SK-N-SH (cell line): ENCODE measurements around the gene TGFB1I1. TPM values are rescaled to one million over a fixed set of nuclear protein-coding genes. Genes with fewer than 3 reads are reported as not detected.

ENCODE experiments used
- CTCF ChIA-PET: fragments of 300-600, 350-600 bp; formaldehyde crosslinking; extraction: SDS; loops from one replicate; lab custom pipeline; 2021; lab: Yijun Ruan, JAX
- POLR2A ChIA-PET: fragments of 350-600 bp; sonication (Branson Sonifier 250); formaldehyde crosslinking; extraction: SDS; loops from one replicate; lab custom pipeline; 2020; ENCODE audit warnings: antibody characterized with exemption, inconsistent platforms; lab: Yijun Ruan, JAX
- DNase-seq: peaks from one replicate; pipeline ENCODE4 v3.0.0; 2012
- H2AFZ ChIP-seq: fragments of 200-600 bp; sonication (generic); 2 replicates; pipeline ENCODE4 v1.8.1; 2016; ENCODE audit warnings: antibody characterized with exemption, mild to moderate bottlenecking, low read depth
- H3F3A ChIP-seq: fragments of 200-600 bp; sonication (generic); replicated peaks from 2 replicates; pipeline ENCODE3; 2016; ENCODE audit warnings: antibody characterized with exemption, mild to moderate bottlenecking; ENCODE audit not compliant: insufficient read depth
- H3K27ac ChIP-seq, 2 experiments: fragments of 200-500 bp in 1 of 2; fragments of 200-600 bp in 1 of 2; sonication (Bioruptor generic) in 1 of 2; sonication (generic), shearing (Covaris generic) in 1 of 2; 2 replicates each; pipeline versions ENCODE4 v1.5.1 to v1.6.1; 2014 to 2016; ENCODE audit warnings: low read depth in 2 of 2, inconsistent platforms in 1 of 2, low read length in 1 of 2, mild to moderate bottlenecking in 1 of 2, mixed read lengths in 1 of 2
- H3K27me3 ChIP-seq: fragments of 200-600 bp; sonication (generic), shearing (Covaris generic); 2 replicates; pipeline ENCODE4 v1.6.1; 2016; ENCODE audit warnings: mixed run types; ENCODE audit not compliant: insufficient read depth
- H3K36me3 ChIP-seq, 2 experiments: fragments of 200-500 bp in 1 of 2; fragments of 200-600 bp in 1 of 2; sonication (Bioruptor generic) in 1 of 2; sonication (generic) in 1 of 2; replicated peaks in 1 of 2; 2 replicates each; pipeline versions ENCODE3 to v1.5.1; 2014 to 2016; ENCODE audit warnings: low read length in 1 of 2, mild to moderate bottlenecking in 1 of 2; ENCODE audit not compliant: insufficient read depth in 2 of 2, control insufficient read depth in 1 of 2
- H3K4me1 ChIP-seq, 2 experiments: fragments of 200-500 bp in 1 of 2; fragments of 200-600 bp in 1 of 2; sonication (Bioruptor generic) in 1 of 2; sonication (generic), shearing (Covaris generic) in 1 of 2; 2 replicates each; pipeline versions ENCODE4 v1.5.1 to v1.6.1; 2014 to 2016; ENCODE audit warnings: low read depth in 1 of 2, low read length in 1 of 2, mixed run types in 1 of 2; ENCODE audit not compliant: insufficient read depth in 2 of 2, control insufficient read depth in 1 of 2
- H3K4me2 ChIP-seq: fragments of 200-600 bp; sonication (generic), shearing (Covaris generic); 2 replicates; pipeline ENCODE4 v1.6.1; 2017; ENCODE audit warnings: mixed run types
- H3K4me3 ChIP-seq, 2 experiments: fragments of 200-500 bp in 1 of 2; fragments of 200-600 bp in 1 of 2; sonication (Bioruptor generic) in 1 of 2; sonication (generic), shearing (Covaris generic) in 1 of 2; 2 replicates each; pipeline versions ENCODE4 v1.5.1 to v1.8.1; 2014 to 2016; ENCODE audit warnings: low read depth in 2 of 2, inconsistent platforms in 1 of 2, low read length in 1 of 2, mild to moderate bottlenecking in 1 of 2, mixed read lengths in 1 of 2, moderate library complexity in 1 of 2
- H3K79me2 ChIP-seq: fragments of 200-600 bp; sonication (generic); 2 replicates; pipeline ENCODE4 v1.8.1; 2017; ENCODE audit warnings: mild to moderate bottlenecking; ENCODE audit not compliant: insufficient read depth
- H3K9ac ChIP-seq: fragments of 200-600 bp; sonication (generic); 2 replicates; pipeline ENCODE4 v1.6.1; 2017; ENCODE audit warnings: mixed run types
- H3K9me2 ChIP-seq: fragments of 200-600 bp; sonication (generic); 2 replicates; pipeline ENCODE4 v1.6.1; 2017; ENCODE audit warnings: mixed run types
- H3K9me3 ChIP-seq: fragments of 200-600 bp; sonication (generic); 2 replicates; pipeline ENCODE4 v1.6.1; 2017; ENCODE audit warnings: mixed run types, mild to moderate bottlenecking, moderate library complexity
- H4K20me1 ChIP-seq: fragments of 200-600 bp; sonication (generic); 2 replicates; pipeline ENCODE4 v1.6.1; 2017; ENCODE audit warnings: mild to moderate bottlenecking, mixed run types; ENCODE audit not compliant: insufficient read depth
- CHD2 ChIP-seq: fragments of 150-350 bp; IDR thresholded peaks from 2 replicates; pipeline ENCODE4 v1.6.1; 2018; ENCODE audit warnings: low read length; ENCODE audit not compliant: partially characterized antibody
- ELF1 ChIP-seq: IDR thresholded peaks from 2 replicates; pipeline ENCODE4 v1.4.0; 2012
- EZH2phosphoT487 ChIP-seq: fragments of 200-600 bp; sonication (generic); IDR thresholded peaks from 2 replicates; pipeline ENCODE4 v1.6.1; 2017; ENCODE audit warnings: low read depth, mixed run types, mild to moderate bottlenecking, antibody characterized with exemption, moderate library complexity, borderline replicate concordance
- FOSL2 ChIP-seq: IDR thresholded peaks from 2 replicates; pipeline ENCODE4 v1.4.0; 2012; ENCODE audit warnings: low read depth, mild to moderate bottlenecking, moderate library complexity, borderline replicate concordance
- FOXM1 ChIP-seq: IDR thresholded peaks from 2 replicates; pipeline ENCODE4 v1.4.0; 2012; ENCODE audit warnings: low read depth, mild to moderate bottlenecking
- MEF2A ChIP-seq: IDR thresholded peaks from 2 replicates; pipeline ENCODE4 v1.4.0; 2012; ENCODE audit warnings: low read depth, borderline replicate concordance
- NRF1 ChIP-seq: IDR thresholded peaks from 2 replicates; pipeline ENCODE4 v1.6.1; 2012; ENCODE audit warnings: low read depth, mild to moderate bottlenecking, low read length
- POLR2AphosphoS5 ChIP-seq: IDR thresholded peaks from 2 replicates; pipeline ENCODE4 v1.6.1; 2012; ENCODE audit warnings: low read depth, low read length
- RAD21 ChIP-seq: IDR thresholded peaks from 2 replicates; pipeline ENCODE4 v1.6.1; 2012; ENCODE audit warnings: mild to moderate bottlenecking, low read length
- SMC3 ChIP-seq: IDR thresholded peaks from 2 replicates; pipeline ENCODE4 v1.6.1; 2012; ENCODE audit warnings: low read depth, low read length, improper control_type of control experiment
- TCF12 ChIP-seq: IDR thresholded peaks from 2 replicates; pipeline ENCODE4 v1.4.0; 2012
- TEAD4 ChIP-seq: IDR thresholded peaks from 2 replicates; pipeline ENCODE4 v1.4.0; 2012; ENCODE audit warnings: mild to moderate bottlenecking, borderline replicate concordance; ENCODE audit not compliant: insufficient read depth
- YY1 ChIP-seq: IDR thresholded peaks from 2 replicates; pipeline ENCODE4 v1.4.0; 2012; ENCODE audit warnings: low read depth, mild to moderate bottlenecking
- WGBS: methylation state at CpG from one replicate; pipeline ENCODE4 v1.1.6; 2017; ENCODE audit warnings: low lambda C conversion rate; 5-methylcytosine and 5-hydroxymethylcytosine counted together
- polyA plus RNA-seq, 3 experiments: library from polyadenylated mRNA; depleted of rRNA; stranded (reverse); fragments of >200 nt; gene quantifications; 2 replicates each; pipeline ENCODE4 v1.2.3, GENCODE V29; 2012
- TF ChIP-seq, protein P1 (sequence below): IDR thresholded peaks from 2 replicates; pipeline ENCODE4; 2012
- TF ChIP-seq, protein P2 (sequence below): fragments of 150-350 bp; IDR thresholded peaks from 2 replicates; pipeline ENCODE4 v1.6.1; 2016; ENCODE audit warnings: mild to moderate bottlenecking, low read depth, low read length
- TF ChIP-seq, protein P3 (sequence below): IDR thresholded peaks from 2 replicates; pipeline ENCODE4 v1.4.0; 2012; ENCODE audit warnings: low read depth, borderline replicate concordance
- TF ChIP-seq, protein P4 (sequence below): fragments of 150-350 bp; IDR thresholded peaks from 2 replicates; pipeline ENCODE4 v1.6.1; 2017; ENCODE audit warnings: antibody characterized with exemption, low read length, low read depth, borderline replicate concordance

Gene TGFB1I1
- polyA plus RNA-seq, 1 of the 3 experiments (the other 2 are of a cell fraction), result 29.7 TPM

DNA sequence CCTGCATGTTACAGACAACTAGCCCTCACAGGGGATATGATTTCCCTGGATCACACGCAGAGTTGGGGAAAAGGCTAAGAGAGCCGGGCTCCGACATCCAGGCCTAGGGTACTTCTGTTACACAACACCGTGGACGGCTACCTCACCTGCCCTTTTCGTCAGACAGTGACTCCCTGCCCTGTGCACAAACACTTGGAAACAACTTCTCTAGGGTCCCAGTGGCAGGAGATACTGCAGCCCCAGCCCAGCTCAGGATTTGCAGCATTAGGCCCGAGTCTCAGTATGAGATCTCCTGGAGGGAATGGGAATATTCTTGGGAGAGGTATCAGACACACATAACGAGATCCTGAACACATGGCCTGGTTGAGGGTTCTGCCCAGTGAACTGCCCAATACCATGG is 28.0 kb downstream of the TGFB1I1 start:
- no peak overlapping the region for H3K4me3 ChIP-seq
- H4K20me1 ChIP-seq, result no peaks in the 10 kb centered on the region; the same call in 1 of the 2 replicates
- H2AFZ ChIP-seq, result no peak overlapping the region
- no peaks in the 10 kb centered on the region for H3F3A ChIP-seq
- no peak overlapping the region for H3K9ac ChIP-seq
- WGBS, result 100% methylated on average over 3 of the region's 8 CpGs
- no peaks in the 10 kb centered on the region for H3K9me2 ChIP-seq
- peaks cover 10 to 50% of the 10 kb centered on the region in 2 experiments for H3K36me3 ChIP-seq
- no peak for DNase-seq
- ChIA-PET CTCF (no interaction called here), POLR2A (no interaction called here)
- H3K79me2 ChIP-seq, result no peaks in the 10 kb centered on the region
- H3K4me2 ChIP-seq, result no peak overlapping the region
- no peak overlapping the region for H3K27ac ChIP-seq
- no peaks in the 10 kb centered on the region for H3K9me3 ChIP-seq
- H3K27me3 ChIP-seq, result no peaks in the 10 kb centered on the region
- TF ChIP-seq NRF1 (no peak), SMC3 (no peak), EZH2phosphoT487 (no peak), MEF2A (no peak), FOSL2 (no peak)
- TF ChIP-seq, protein P1, sequence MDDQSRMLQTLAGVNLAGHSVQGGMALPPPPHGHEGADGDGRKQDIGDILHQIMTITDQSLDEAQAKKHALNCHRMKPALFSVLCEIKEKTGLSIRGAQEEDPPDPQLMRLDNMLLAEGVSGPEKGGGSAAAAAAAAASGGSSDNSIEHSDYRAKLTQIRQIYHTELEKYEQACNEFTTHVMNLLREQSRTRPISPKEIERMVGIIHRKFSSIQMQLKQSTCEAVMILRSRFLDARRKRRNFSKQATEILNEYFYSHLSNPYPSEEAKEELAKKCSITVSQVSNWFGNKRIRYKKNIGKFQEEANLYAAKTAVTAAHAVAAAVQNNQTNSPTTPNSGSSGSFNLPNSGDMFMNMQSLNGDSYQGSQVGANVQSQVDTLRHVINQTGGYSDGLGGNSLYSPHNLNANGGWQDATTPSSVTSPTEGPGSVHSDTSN, result no peak
- TF ChIP-seq, protein P2, sequence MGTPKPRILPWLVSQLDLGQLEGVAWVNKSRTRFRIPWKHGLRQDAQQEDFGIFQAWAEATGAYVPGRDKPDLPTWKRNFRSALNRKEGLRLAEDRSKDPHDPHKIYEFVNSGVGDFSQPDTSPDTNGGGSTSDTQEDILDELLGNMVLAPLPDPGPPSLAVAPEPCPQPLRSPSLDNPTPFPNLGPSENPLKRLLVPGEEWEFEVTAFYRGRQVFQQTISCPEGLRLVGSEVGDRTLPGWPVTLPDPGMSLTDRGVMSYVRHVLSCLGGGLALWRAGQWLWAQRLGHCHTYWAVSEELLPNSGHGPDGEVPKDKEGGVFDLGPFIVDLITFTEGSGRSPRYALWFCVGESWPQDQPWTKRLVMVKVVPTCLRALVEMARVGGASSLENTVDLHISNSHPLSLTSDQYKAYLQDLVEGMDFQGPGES, result no peak
- no peaks in the 10 kb centered on the region for H3K4me1 ChIP-seq

DNA sequence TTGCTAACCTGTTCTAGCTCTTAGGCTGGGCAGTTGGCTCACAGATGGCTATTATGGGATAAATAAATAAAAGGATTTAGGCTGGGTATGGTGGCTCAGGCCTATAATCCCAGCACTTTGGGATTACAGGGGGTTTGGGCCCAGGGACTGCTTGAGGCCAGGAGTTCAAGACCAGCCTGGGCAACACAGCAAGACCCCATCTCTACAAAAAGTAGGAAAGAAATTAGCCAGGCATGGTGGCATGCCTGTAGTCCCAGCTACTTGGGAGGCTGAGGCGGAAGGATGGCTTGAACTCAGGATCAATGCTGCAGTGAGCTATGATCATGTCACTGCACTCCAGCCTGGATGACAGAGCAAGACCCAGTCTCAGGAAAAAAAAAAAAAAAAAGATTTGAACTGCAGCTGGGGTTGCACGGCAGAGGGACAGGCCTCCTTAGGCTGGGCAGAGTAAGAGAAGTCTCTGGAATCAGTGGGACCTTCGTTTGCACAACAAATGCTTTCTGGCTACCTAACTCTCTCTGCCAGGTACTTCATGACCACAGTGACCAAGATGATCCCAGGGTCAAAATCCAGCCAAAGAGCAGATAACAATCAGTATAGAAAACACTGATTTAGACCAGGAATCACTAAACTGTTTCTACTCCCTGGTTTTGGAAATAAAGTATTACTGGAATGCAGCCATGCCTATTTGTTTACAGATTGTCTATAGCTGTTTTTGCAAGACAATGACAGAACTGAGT is 29.4 kb downstream of the TGFB1I1 start:
- CTCF ChIA-PET, result interaction anchor here (1.1 to 1.2 kb wide), 2 partner anchors 13 to 28 kb away, joined by 5 read pairs; no protein-coding TSS in a partner anchor
- no peaks in the 10 kb centered on the region; the same call in 1 of the 2 replicates for H4K20me1 ChIP-seq
- TF ChIP-seq TEAD4, result no peak
- TF ChIP-seq RAD21, result no peak
- TF ChIP-seq TCF12, result no peak
- no peak for TF ChIP-seq POLR2AphosphoS5
- no peak for TF ChIP-seq YY1
- no peak for TF ChIP-seq FOXM1
- TF ChIP-seq, protein P3, sequence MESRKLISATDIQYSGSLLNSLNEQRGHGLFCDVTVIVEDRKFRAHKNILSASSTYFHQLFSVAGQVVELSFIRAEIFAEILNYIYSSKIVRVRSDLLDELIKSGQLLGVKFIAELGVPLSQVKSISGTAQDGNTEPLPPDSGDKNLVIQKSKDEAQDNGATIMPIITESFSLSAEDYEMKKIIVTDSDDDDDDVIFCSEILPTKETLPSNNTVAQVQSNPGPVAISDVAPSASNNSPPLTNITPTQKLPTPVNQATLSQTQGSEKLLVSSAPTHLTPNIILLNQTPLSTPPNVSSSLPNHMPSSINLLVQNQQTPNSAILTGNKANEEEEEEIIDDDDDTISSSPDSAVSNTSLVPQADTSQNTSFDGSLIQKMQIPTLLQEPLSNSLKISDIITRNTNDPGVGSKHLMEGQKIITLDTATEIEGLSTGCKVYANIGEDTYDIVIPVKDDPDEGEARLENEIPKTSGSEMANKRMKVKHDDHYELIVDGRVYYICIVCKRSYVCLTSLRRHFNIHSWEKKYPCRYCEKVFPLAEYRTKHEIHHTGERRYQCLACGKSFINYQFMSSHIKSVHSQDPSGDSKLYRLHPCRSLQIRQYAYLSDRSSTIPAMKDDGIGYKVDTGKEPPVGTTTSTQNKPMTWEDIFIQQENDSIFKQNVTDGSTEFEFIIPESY, result no peak
- TF ChIP-seq, protein P1, result no peak
- TF ChIP-seq, protein P4, sequence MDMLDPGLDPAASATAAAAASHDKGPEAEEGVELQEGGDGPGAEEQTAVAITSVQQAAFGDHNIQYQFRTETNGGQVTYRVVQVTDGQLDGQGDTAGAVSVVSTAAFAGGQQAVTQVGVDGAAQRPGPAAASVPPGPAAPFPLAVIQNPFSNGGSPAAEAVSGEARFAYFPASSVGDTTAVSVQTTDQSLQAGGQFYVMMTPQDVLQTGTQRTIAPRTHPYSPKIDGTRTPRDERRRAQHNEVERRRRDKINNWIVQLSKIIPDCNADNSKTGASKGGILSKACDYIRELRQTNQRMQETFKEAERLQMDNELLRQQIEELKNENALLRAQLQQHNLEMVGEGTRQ, result no peak
- no peak for TF ChIP-seq CHD2
- TF ChIP-seq ELF1, result no peak

More for the DNA sequence above, 29.4 kb downstream of the TGFB1I1 start:
- Histone ChIP-seq H3K4me3 (no peak overlapping the region), H3K36me3 (peaks cover 22 to 45% of the 10 kb centered on the region in 2 experiments), H3K4me2 (no peak overlapping the region), H3K4me1 (no peaks in the 10 kb centered on the region), H3K27me3 (no peaks in the 10 kb centered on the region), H3K9me3 (no peaks in the 10 kb centered on the region), H3K79me2 (peaks cover 12% of the 10 kb centered on the region), H3K9ac (no peak overlapping the region), H3F3A (no peaks in the 10 kb centered on the region), H2AFZ (no peak overlapping the region), H3K27ac (no peak overlapping the region), H3K9me2 (no peaks in the 10 kb centered on the region)
- no peak for DNase-seq
- POLR2A ChIA-PET, result no interaction called here
- 83% methylated on average over 3 of the region's 3 CpGs for WGBS
